OCI-LY1 (cell line): ENCODE results near the gene PRSS50.

Source experiments
- H2AFZ ChIP-seq: fragments of 200-600 bp; sonication (generic), shearing (Covaris generic); 2 replicates; pipeline ENCODE4 v1.6.0; 2014; ENCODE audit warnings: antibody characterized with exemption, mild to moderate bottlenecking, low read length
- H3F3A ChIP-seq: fragments of 200-600 bp; sonication (generic), shearing (Covaris generic); 2 replicates; pipeline ENCODE4 v1.6.0; 2014; ENCODE audit warnings: mild to moderate bottlenecking, antibody characterized with exemption, low read length, moderate library complexity; ENCODE audit not compliant: insufficient read depth
- H3K27ac ChIP-seq: fragments of 200-600 bp; sonication (generic); 2 replicates; pipeline ENCODE4 v1.5.1; 2014; ENCODE audit warnings: low read length, mixed run types, mild to moderate bottlenecking, low read depth; ENCODE audit not compliant: poor library complexity, severe bottlenecking
- H3K27me3 ChIP-seq: fragments of 200-600 bp; sonication (generic); 2 replicates; pipeline ENCODE4 v1.6.0; 2014; ENCODE audit warnings: antibody characterized with exemption, mild to moderate bottlenecking, low read length, moderate library complexity; ENCODE audit not compliant: insufficient read depth
- H3K36me3 ChIP-seq: fragments of 200-600 bp; sonication (generic); 2 replicates; pipeline ENCODE4 v1.6.1; 2014; ENCODE audit warnings: mild to moderate bottlenecking, antibody characterized with exemption, low read length, moderate library complexity, mixed read lengths; ENCODE audit not compliant: insufficient read depth
- H3K4me1 ChIP-seq: fragments of 200-600 bp; sonication (generic); 2 replicates; pipeline ENCODE4 v1.5.1; 2014; ENCODE audit warnings: mild to moderate bottlenecking, low read length, moderate library complexity; ENCODE audit not compliant: insufficient read depth, severe bottlenecking
- H3K4me2 ChIP-seq: fragments of 200-600 bp; sonication (generic), shearing (Covaris generic); 2 replicates; pipeline ENCODE4 v1.6.1; 2014; ENCODE audit warnings: low read length
- H3K4me3 ChIP-seq: fragments of 200-600 bp; sonication (generic); 2 replicates; pipeline ENCODE4 v1.5.1; 2014; ENCODE audit warnings: low read length, low read depth, mild to moderate bottlenecking, mixed read lengths; ENCODE audit not compliant: poor library complexity, severe bottlenecking
- H3K79me2 ChIP-seq: fragments of 200-600 bp; shearing (Covaris generic); 2 replicates; pipeline ENCODE4 v1.6.1; 2016; ENCODE audit warnings: mixed run types, low read length, mixed read lengths; ENCODE audit not compliant: insufficient read depth
- H3K9ac ChIP-seq: fragments of 200-600 bp; sonication (generic), shearing (Covaris generic); 2 replicates; pipeline ENCODE4 v1.6.1; 2014; ENCODE audit warnings: mild to moderate bottlenecking, low read length, mixed read lengths
- H3K9me2 ChIP-seq: fragments of 200-600 bp; sonication (generic), shearing (Covaris generic); 2 replicates; pipeline ENCODE4 v1.6.1; 2014; ENCODE audit warnings: low read depth, mild to moderate bottlenecking, low read length, mixed read lengths
- H3K9me3 ChIP-seq: fragments of 200-600 bp; shearing (Covaris generic); 2 replicates; pipeline ENCODE4 v1.6.1; 2014; ENCODE audit warnings: low read length, mixed read lengths
- H4K20me1 ChIP-seq: fragments of 200-600 bp; sonication (generic), shearing (Covaris generic); 2 replicates; pipeline ENCODE4 v1.6.0; 2016; ENCODE audit warnings: mild to moderate bottlenecking, low read length; ENCODE audit not compliant: insufficient read depth
- CTCF ChIP-seq: fragments of 200-600 bp; sonication (generic), shearing (Covaris generic); IDR thresholded peaks from 2 replicates; pipeline ENCODE4 v1.5.1; 2017; ENCODE audit warnings: mild to moderate bottlenecking, antibody characterized with exemption, low read length, moderate library complexity, mixed read lengths
- EZH2 ChIP-seq: fragments of 200-600 bp; sonication (generic), shearing (Covaris generic); IDR thresholded peaks from 2 replicates; pipeline ENCODE4 v1.8.0; 2017; ENCODE audit warnings: borderline replicate concordance, mixed run types, mild to moderate bottlenecking, antibody characterized with exemption, low read length, moderate library complexity, mixed read lengths

Gene PRSS50

GRCh38 chr3:46667061-46667621, 50.5 kb downstream of the PRSS50 start:
- H4K20me1 ChIP-seq, result no peaks in the 10 kb centered on the region
- no peaks in the 10 kb centered on the region for H3K4me1 ChIP-seq
- no peaks in the 10 kb centered on the region for H3K9me3 ChIP-seq
- H3K9me2 ChIP-seq, result no peaks in the 10 kb centered on the region
- H3K4me2 ChIP-seq, result no peak overlapping the region
- H3K79me2 ChIP-seq, result no peaks in the 10 kb centered on the region
- H3K27ac ChIP-seq, result no peak overlapping the region
- H3K4me3 ChIP-seq, result no peak overlapping the region
- H3F3A ChIP-seq, result no peaks in the 10 kb centered on the region
- TF ChIP-seq CTCF (no peak), EZH2 (no peak)
- H3K9ac ChIP-seq, result no peak overlapping the region
- no peak overlapping the region for H2AFZ ChIP-seq
- no peaks in the 10 kb centered on the region for H3K27me3 ChIP-seq
- no peaks in the 10 kb centered on the region for H3K36me3 ChIP-seq

GRCh38 chr3:46666453-46666845, 51.2 kb downstream of the PRSS50 start:
- Histone ChIP-seq H4K20me1 (no peaks in the 10 kb centered on the region), H3K27ac (no peak overlapping the region), H3K36me3 (no peaks in the 10 kb centered on the region), H2AFZ (no peak overlapping the region), H3F3A (no peaks in the 10 kb centered on the region), H3K79me2 (no peaks in the 10 kb centered on the region), H3K9ac (no peak overlapping the region), H3K9me2 (no peaks in the 10 kb centered on the region), H3K4me1 (no peaks in the 10 kb centered on the region), H3K4me3 (no peak overlapping the region), H3K27me3 (no peaks in the 10 kb centered on the region), H3K9me3 (no peaks in the 10 kb centered on the region), H3K4me2 (no peak overlapping the region)
- TF ChIP-seq CTCF, result no peak
- TF ChIP-seq EZH2, result no peak

- H3K36me3 ChIP-seq, result no peaks in the 10 kb centered on the region
- H2AFZ ChIP-seq, result no peak overlapping the region
- no peak overlapping the region for H3K27ac ChIP-seq
- H3K9me3 ChIP-seq, result no peaks in the 10 kb centered on the region
- no peaks in the 10 kb centered on the region for H3K27me3 ChIP-seq
- no peaks in the 10 kb centered on the region for H3K9me2 ChIP-seq
- no peak overlapping the region for H3K4me3 ChIP-seq
- no peaks in the 10 kb centered on the region for H3K79me2 ChIP-seq
- TF ChIP-seq EZH2 (no peak), CTCF (no peak)
- no peaks in the 10 kb centered on the region for H3F3A ChIP-seq
- H4K20me1 ChIP-seq, result no peaks in the 10 kb centered on the region
- H3K4me2 ChIP-seq, result no peak overlapping the region
- no peak overlapping the region for H3K9ac ChIP-seq
- no peaks in the 10 kb centered on the region for H3K4me1 ChIP-seq
These were observed 51.8 kb downstream of the PRSS50 start for GRCh38 chr3:46665763-46666452.
